Activated CD4-positive, alpha-beta T cell treated with anti-CD3 and anti-CD28 coated beads, Interleukin-2, amount 10 ng/mL, durations not matched to agents 24 days and 14 days (primary cell): Measurements from ENCODE around the gene MIR17HG. TPM values are rescaled to one million over a fixed set of nuclear protein-coding genes. Genes with fewer than 3 reads are reported as not detected.
A peak's percentile ranks its signal among the peaks of the same experiment; 100 is the strongest.

Source experiments
- DNase-seq: peaks from one replicate; pipeline ENCODE4 v3.0.0; 2022
- H3K27ac Mint-ChIP-seq: one replicate; pipeline ENCODE4 v1.8.0; 2022; ENCODE audit warnings: mild to moderate bottlenecking, mixed read lengths
- H3K27me3 Mint-ChIP-seq: one replicate; pipeline ENCODE4 v1.8.0; 2022; ENCODE audit warnings: mixed read lengths
- H3K36me3 Mint-ChIP-seq: one replicate; pipeline ENCODE4 v1.8.0; 2022; ENCODE audit warnings: low read depth, mild to moderate bottlenecking, mixed read lengths
- H3K4me1 Mint-ChIP-seq: one replicate; pipeline ENCODE4 v1.8.0; 2021; ENCODE audit warnings: mixed read lengths
- H3K4me3 Mint-ChIP-seq: one replicate; pipeline ENCODE4 v1.8.0; 2022; ENCODE audit warnings: mild to moderate bottlenecking, moderate library complexity, mixed read lengths
- H3K9me3 Mint-ChIP-seq: one replicate; pipeline ENCODE4 v1.8.0; 2021; ENCODE audit warnings: mixed read lengths
- intact Hi-C: fragments of 100-400 bp; cut with micrococcal nuclease; formaldehyde crosslinking; loops from one replicate; pipeline ENCODE4 v1.15.1; 2023
- total RNA-seq: library from RNA; stranded (reverse); gene quantifications from 2 replicates; pipeline ENCODE4 v1.2.3, GENCODE V29; 2022

Gene MIR17HG
- 52.9 and 55.3 TPM in 2 replicates for total RNA-seq

GRCh38 chr13:91347202-91347995 is at the start of gene MIR17HG:
TSS of gene MIR17HG (plus strand) at chr13:91347687.
- DNase-seq: peak; percentile 97
- Mint-ChIP-seq H3K27me3 (no peaks in the 10 kb centered on the region), H3K4me3 (peak within 1 kb of the TSS; percentile 95), H3K4me1 (peaks cover 36% of the 10 kb centered on the region), H3K36me3 (peaks cover 34% of the 10 kb centered on the region), H3K27ac (peak within 1 kb of the TSS; percentile 98), H3K9me3 (no peaks in the 10 kb centered on the region)
- intact Hi-C loops: loop anchor here (1.0 kb wide), 1 partner anchor 51 kb away; the partner anchor contains the start of gene GPC5

DNA sequence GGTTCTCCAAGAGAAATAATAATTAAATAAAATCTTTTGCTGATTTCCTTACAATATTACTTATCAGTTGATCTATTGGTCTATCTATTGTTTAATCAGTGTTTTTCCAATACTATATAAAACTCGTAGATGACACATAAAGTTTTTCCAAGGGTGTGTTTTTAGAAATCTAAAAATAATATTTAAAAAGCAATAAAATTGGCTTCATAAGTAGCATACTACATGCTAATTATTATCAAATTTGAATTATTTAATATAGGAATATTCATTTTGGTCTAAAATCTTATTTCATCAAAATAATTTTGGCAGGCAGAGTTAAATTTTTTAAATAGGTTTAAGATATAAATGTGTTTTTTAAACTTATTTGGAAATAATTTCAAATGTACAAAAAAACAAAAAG is 49.4 kb upstream of the MIR17HG start:
- intact Hi-C loops: no loop called here
- H3K4me1 Mint-ChIP-seq: no peaks in the 10 kb centered on the region
- H3K9me3 Mint-ChIP-seq: no peaks in the 10 kb centered on the region
- no peak overlapping the region for H3K27ac Mint-ChIP-seq
- H3K27me3 Mint-ChIP-seq: peaks cover 8% of the 10 kb centered on the region
- no peaks in the 10 kb centered on the region for H3K36me3 Mint-ChIP-seq
- DNase-seq: no peak
- no peak overlapping the region for H3K4me3 Mint-ChIP-seq

DNA sequence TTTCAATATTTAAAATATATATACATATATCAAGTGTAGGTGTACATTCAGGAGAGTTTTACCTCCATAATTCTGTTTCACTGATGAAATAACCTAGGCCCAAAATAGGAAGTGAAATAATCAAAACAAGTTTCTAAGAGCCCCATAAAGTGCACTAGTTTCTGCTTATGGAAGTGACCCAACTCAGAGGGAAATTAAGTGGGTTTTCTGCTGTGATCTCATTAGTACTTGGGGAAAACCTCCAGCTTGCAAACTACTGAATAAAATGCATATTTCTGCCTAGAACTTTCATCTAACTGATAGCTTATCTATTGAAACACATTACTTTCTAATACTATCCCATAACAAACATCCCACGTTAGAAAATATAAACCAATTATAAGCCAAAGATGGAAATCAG is 45.4 kb upstream of the MIR17HG start:
- H3K36me3 Mint-ChIP-seq: no peaks in the 10 kb centered on the region
- no peaks in the 10 kb centered on the region for H3K9me3 Mint-ChIP-seq
- no peak overlapping the region for H3K4me3 Mint-ChIP-seq
- H3K27ac Mint-ChIP-seq: no peak overlapping the region
- DNase-seq: no peak
- intact Hi-C loops: no loop called here
- peaks cover 6% of the 10 kb centered on the region for H3K27me3 Mint-ChIP-seq
- no peaks in the 10 kb centered on the region for H3K4me1 Mint-ChIP-seq

- no peak overlapping the region for H3K4me3 Mint-ChIP-seq
- no peak for DNase-seq
- no peaks in the 10 kb centered on the region for H3K4me1 Mint-ChIP-seq
- peaks cover 6% of the 10 kb centered on the region for H3K27me3 Mint-ChIP-seq
- no peak overlapping the region for H3K27ac Mint-ChIP-seq
- no peaks in the 10 kb centered on the region for H3K9me3 Mint-ChIP-seq
- H3K36me3 Mint-ChIP-seq: no peaks in the 10 kb centered on the region
- intact Hi-C loops: no loop called here
These were observed 44.5 kb upstream of the MIR17HG start for GRCh38 chr13:91303031-91303430.

DNA sequence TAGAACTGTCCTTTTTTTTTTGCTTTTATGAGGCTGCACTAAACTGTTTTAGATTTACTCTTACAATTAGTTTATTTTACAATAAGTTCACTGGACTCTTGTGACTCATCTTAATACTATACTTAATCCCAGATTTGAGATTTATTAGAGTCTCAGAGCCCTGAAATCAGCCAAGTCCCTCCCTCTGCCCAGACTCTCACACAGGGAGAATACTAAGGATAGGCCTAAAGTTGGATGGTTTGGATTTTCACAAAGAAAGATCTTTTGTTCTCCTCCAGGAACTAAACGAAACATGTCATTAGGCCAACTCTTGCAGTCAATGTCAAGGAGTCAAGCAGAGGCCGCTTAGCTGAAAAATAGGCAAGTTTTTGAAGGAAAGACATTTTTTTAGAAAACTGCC is 42.7 kb upstream of the MIR17HG start:
- Mint-ChIP-seq H3K9me3 (no peaks in the 10 kb centered on the region), H3K4me1 (peaks cover 4% of the 10 kb centered on the region), H3K27me3 (peaks cover 6% of the 10 kb centered on the region), H3K27ac (no peak overlapping the region), H3K36me3 (no peaks in the 10 kb centered on the region), H3K4me3 (no peak overlapping the region)
- DNase-seq: no peak
- intact Hi-C loops: no loop called here

GRCh38 chr13:91305652-91306051 is 41.8 kb upstream of the MIR17HG start:
- DNase-seq: no peak
- H3K27me3 Mint-ChIP-seq: peaks cover 6% of the 10 kb centered on the region
- intact Hi-C loops: no loop called here
- no peak overlapping the region for H3K27ac Mint-ChIP-seq
- no peak overlapping the region for H3K4me3 Mint-ChIP-seq
- no peaks in the 10 kb centered on the region for H3K36me3 Mint-ChIP-seq
- no peaks in the 10 kb centered on the region for H3K9me3 Mint-ChIP-seq
- H3K4me1 Mint-ChIP-seq: peaks cover 4% of the 10 kb centered on the region

DNA sequence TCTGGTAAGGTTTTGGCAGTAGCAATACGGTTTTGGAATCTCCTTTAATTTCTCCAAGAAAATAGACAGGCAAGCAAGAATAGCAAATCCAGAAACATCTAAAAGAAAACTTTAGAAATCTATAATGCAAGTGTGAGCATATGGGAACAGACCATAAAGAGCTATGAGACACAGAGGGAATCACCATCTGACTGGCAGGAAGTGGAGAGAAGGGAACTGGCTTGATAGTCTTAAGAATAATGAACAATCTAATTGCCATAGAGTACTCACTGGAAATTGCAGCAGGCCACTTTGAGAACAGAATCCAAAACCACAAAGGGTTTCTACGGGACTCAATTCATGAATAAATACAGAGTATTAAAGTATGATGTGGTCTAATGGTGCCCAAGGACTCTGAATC is 39.6 kb upstream of the MIR17HG start:
- intact Hi-C loops: no loop called here
- Mint-ChIP-seq H3K36me3 (no peaks in the 10 kb centered on the region), H3K27me3 (peaks cover 7% of the 10 kb centered on the region), H3K4me1 (peaks cover 14% of the 10 kb centered on the region), H3K27ac (no peak overlapping the region), H3K4me3 (no peak overlapping the region), H3K9me3 (no peaks in the 10 kb centered on the region)
- no peak for DNase-seq

DNA sequence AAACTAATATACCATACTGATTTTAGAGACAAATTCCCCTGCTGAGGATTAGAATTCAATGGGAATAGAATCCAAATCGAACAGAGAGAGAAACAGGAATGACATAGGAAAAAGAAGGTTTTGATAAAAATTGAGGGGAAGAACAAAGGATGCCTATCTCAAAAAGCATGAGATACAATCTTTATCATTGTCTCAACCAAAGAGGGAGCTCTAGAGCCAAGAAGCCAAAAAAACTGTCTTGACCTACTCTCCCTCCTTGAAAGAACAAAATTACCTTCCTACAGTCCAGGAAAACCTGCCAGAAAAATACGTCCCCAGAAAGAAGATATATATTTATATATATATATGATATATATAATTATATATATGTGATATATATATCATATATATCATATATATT is 39.2 kb upstream of the MIR17HG start:
- DNase-seq: no peak
- Mint-ChIP-seq H3K4me3 (no peak overlapping the region), H3K27ac (no peak overlapping the region), H3K9me3 (no peaks in the 10 kb centered on the region), H3K27me3 (peaks cover 4% of the 10 kb centered on the region), H3K36me3 (no peaks in the 10 kb centered on the region), H3K4me1 (peaks cover 18% of the 10 kb centered on the region)
- intact Hi-C loops: no loop called here

DNA sequence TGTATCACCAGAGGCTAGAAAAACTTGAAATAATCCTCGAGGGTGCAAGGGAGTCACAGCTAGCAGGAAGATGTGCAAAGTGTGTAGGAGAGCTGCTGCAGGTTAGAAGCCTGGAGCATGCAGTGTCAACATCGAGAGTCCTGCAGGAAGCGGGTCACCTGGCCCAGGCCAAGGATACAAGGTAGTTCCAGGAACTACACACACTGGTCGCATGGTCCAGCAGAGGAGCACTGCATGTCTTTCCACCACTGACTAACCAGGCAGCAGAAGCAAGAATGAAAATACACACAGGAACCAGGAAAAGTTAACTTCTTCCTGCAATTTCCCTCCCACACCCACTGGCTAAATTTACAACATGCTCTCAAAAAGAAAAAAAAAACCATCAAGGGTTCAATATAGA is 36.0 kb upstream of the MIR17HG start:
- Mint-ChIP-seq H3K9me3 (no peaks in the 10 kb centered on the region), H3K4me1 (peaks cover 22% of the 10 kb centered on the region), H3K36me3 (no peaks in the 10 kb centered on the region), H3K27me3 (peaks cover 10% of the 10 kb centered on the region), H3K27ac (no peak overlapping the region), H3K4me3 (no peak overlapping the region)
- intact Hi-C loops: no loop called here
- DNase-seq: no peak

DNA sequence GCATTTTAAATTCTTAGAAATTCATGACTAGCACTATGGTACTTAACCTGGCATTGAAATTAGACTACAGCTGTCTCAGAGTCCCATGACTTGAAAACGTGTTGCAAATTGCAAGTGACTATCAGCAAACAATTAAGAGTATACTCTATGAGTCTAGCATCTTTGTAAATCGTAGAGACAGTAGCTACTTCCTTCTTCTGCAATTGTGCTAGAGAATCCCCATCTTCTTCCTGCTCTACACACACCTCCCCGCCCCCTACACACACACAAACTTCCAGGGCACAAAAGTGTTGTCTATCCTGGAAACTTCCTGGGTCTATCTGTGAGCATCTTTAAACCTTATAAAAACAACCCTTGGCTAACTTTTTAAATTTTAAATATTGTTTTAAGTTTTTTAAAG is 35.2 kb upstream of the MIR17HG start:
- Mint-ChIP-seq H3K27me3 (peaks cover 14% of the 10 kb centered on the region), H3K9me3 (no peaks in the 10 kb centered on the region), H3K36me3 (no peaks in the 10 kb centered on the region), H3K4me3 (no peak overlapping the region), H3K4me1 (peaks cover 22% of the 10 kb centered on the region), H3K27ac (no peak overlapping the region)
- intact Hi-C loops: loop anchor here (2.0 kb wide), 1 partner anchor 16 kb away; no protein-coding TSS in a partner anchor
- DNase-seq: no peak

GRCh38 chr13:91313103-91313502 is 34.4 kb upstream of the MIR17HG start:
- no peak overlapping the region for H3K27ac Mint-ChIP-seq
- no peaks in the 10 kb centered on the region for H3K9me3 Mint-ChIP-seq
- H3K4me1 Mint-ChIP-seq: peaks cover 22% of the 10 kb centered on the region
- H3K4me3 Mint-ChIP-seq: peak overlapping the region; percentile 52
- no peaks in the 10 kb centered on the region for H3K36me3 Mint-ChIP-seq
- peaks cover 14% of the 10 kb centered on the region for H3K27me3 Mint-ChIP-seq
- intact Hi-C loops: loop anchor here (1.0 to 2.0 kb wide), 3 partner anchors 16 to 93 kb away; no protein-coding TSS in a partner anchor
- peak; percentile 77 for DNase-seq

DNA sequence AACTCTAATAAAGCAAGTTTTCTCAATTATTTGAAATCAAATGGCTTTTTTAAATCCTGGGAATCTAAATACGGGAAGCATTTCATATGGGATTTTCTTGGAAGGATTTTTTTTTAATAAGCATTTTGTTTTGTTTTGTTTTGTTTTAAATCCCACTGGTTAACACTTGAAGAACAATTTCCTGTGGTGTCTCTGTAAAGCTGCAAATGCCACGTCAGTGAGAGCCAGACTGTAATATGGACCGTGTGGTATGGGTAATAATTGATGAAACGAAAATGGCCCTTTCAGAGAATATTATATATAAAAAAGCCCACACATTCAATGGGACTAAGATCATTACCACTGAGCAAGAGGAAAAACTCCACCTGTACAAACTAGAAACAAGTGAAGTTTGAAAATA is 33.9 kb upstream of the MIR17HG start:
- H3K4me3 Mint-ChIP-seq: peak overlapping the region; percentile 52
- H3K27me3 Mint-ChIP-seq: peaks cover 14% of the 10 kb centered on the region
- H3K36me3 Mint-ChIP-seq: no peaks in the 10 kb centered on the region
- no peak overlapping the region for H3K27ac Mint-ChIP-seq
- peaks cover 18% of the 10 kb centered on the region for H3K4me1 Mint-ChIP-seq
- intact Hi-C loops: loop anchor here (1.0 to 2.0 kb wide), 3 partner anchors 15 to 93 kb away; no protein-coding TSS in a partner anchor
- H3K9me3 Mint-ChIP-seq: no peaks in the 10 kb centered on the region
- no peak for DNase-seq

DNA sequence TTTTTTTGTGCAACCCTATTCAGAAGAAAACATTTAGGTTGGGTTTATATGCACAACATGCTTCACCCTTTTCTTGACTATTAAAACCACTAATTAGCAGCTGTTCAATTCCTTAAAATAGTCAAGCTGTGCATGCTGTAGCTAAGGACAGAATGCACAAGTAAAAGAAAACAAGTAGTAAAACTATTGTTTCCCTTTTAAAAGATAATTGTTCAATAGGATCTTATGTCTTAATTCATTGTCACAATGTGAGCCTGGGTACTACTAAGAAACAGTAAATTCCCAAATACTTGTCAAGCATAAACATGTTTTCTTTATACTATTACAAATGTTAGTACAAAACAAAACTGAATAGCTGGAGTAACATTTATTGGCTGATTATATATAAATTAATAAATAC is 32.6 kb upstream of the MIR17HG start:
- intact Hi-C loops: no loop called here
- no peak overlapping the region for H3K4me3 Mint-ChIP-seq
- H3K27ac Mint-ChIP-seq: no peak overlapping the region
- no peak for DNase-seq
- H3K36me3 Mint-ChIP-seq: no peaks in the 10 kb centered on the region
- no peaks in the 10 kb centered on the region for H3K9me3 Mint-ChIP-seq
- peaks cover 18% of the 10 kb centered on the region for H3K4me1 Mint-ChIP-seq
- peaks cover 14% of the 10 kb centered on the region for H3K27me3 Mint-ChIP-seq

DNA sequence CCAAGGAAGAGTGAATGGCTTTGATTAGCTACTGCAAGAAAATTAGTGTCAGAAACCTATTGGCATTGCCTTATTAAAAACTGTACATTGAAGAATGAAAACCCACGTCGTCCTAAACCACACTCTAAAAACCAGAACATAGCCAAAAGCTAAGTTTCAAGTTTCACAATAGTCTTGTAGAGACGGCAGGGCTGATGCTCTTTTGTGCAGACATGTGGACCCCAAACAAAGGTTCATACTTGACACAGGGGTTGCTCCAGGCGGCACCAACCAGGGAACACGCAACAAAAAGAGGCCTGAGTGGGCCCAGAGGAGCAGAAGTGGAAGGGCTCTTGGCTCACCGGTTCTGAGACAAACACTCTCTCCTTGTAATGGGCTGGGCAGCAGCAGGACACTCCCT is 28.6 kb upstream of the MIR17HG start:
- intact Hi-C loops: no loop called here
- H3K27ac Mint-ChIP-seq: no peak overlapping the region
- no peaks in the 10 kb centered on the region for H3K36me3 Mint-ChIP-seq
- no peaks in the 10 kb centered on the region for H3K9me3 Mint-ChIP-seq
- no peak for DNase-seq
- peaks cover 13% of the 10 kb centered on the region for H3K27me3 Mint-ChIP-seq
- no peak overlapping the region for H3K4me3 Mint-ChIP-seq
- H3K4me1 Mint-ChIP-seq: peaks cover 11% of the 10 kb centered on the region

- Mint-ChIP-seq H3K27me3 (peaks cover 11% of the 10 kb centered on the region), H3K9me3 (no peaks in the 10 kb centered on the region), H3K36me3 (no peaks in the 10 kb centered on the region), H3K4me1 (peaks cover 11% of the 10 kb centered on the region), H3K4me3 (no peak overlapping the region), H3K27ac (no peak overlapping the region)
- DNase-seq: no peak
- intact Hi-C loops: no loop called here
These were observed 27.5 kb upstream of the MIR17HG start for GRCh38 chr13:91319996-91320395.
